Upper lobe of left lung (tissue), 6 donors: ENCODE measurements around the gene VSTM4. TPM values are rescaled to one million over a fixed set of nuclear protein-coding genes. Genes with fewer than 3 reads are reported as not detected.

Source experiments
- ATAC-seq, 2 donors: fragments of 200-7000 bp; cut with Tn5 transposase; one replicate each; pipeline ENCODE4 v1.9.1; 2022; ENCODE audit warnings: mild to moderate bottlenecking in 2 of 2, moderate library complexity in 2 of 2; ENCODE audit not compliant: low FRiP score in 2 of 2
- DNase-seq, 2 donors: peaks; one replicate each; pipeline ENCODE4 v3.0.0-alpha.2; 2019 to 2020
- H3K27ac ChIP-seq, 4 donors: fragments of 200-600 bp; sonication (generic); one replicate each; pipeline ENCODE4 v1.5.1; 2016 to 2019
- H3K27me3 ChIP-seq, 4 donors: fragments of 200-600 bp; sonication (generic); one replicate each; pipeline ENCODE4 v1.5.1; 2017 to 2019
- H3K36me3 ChIP-seq, 4 donors: fragments of 200-600 bp; sonication (generic); one replicate each; pipeline ENCODE4 v1.5.1; 2016 to 2019
- H3K4me1 ChIP-seq, 4 donors: fragments of 200-600 bp; sonication (generic); one replicate each; pipeline ENCODE4 v1.5.1; 2018 to 2019
- H3K4me3 ChIP-seq, 4 donors: fragments of 200-600 bp; sonication (generic); one replicate each; pipeline ENCODE4 v1.5.1; 2017 to 2019; ENCODE audit warnings: mild to moderate bottlenecking in 2 of 4, moderate library complexity in 1 of 4
- H3K9me3 ChIP-seq, 4 donors: fragments of 200-600 bp; sonication (generic); one replicate each; pipeline ENCODE4 v1.5.1; 2018 to 2019
- EP300 ChIP-seq, 4 donors: sonication (generic); formaldehyde crosslinking; IDR thresholded peaks; one replicate each; pipeline ENCODE4 v1.5.1; 2017; ENCODE audit warnings: antibody characterized with exemption in 4 of 4, control low read depth in 2 of 4
- POLR2A ChIP-seq, 4 donors: fragments of 450-650 bp; IDR thresholded peaks; one replicate each; pipeline ENCODE4 v1.5.1; 2016 to 2017; ENCODE audit warnings: antibody characterized with exemption in 4 of 4, mild to moderate bottlenecking in 2 of 4
- POLR2AphosphoS5 ChIP-seq, 2 donors: sonication (generic); formaldehyde crosslinking; IDR thresholded peaks; one replicate each; pipeline ENCODE4 v1.5.1; 2017; ENCODE audit warnings: antibody characterized with exemption in 2 of 2
- WGBS, 2 donors: methylation state at CpG; one replicate each; pipeline ENCODE4 v1.1.5; 2017 to 2018; 5-methylcytosine and 5-hydroxymethylcytosine counted together
- total RNA-seq, 6 donors: library from RNA; depleted of rRNA in 4 of 6; stranded (reverse); fragments of >200 nt in 4 of 6; gene quantifications; one replicate each; pipeline versions ENCODE4 v1.1.0 to v1.2.1, GENCODE V29; 2016 to 2021
- TF ChIP-seq, protein P1 (sequence below), 6 experiments: fragments of 450-650 bp in 4 of 6; fragments of 200-600 bp in 2 of 6; sonication (generic) in 2 of 6; IDR thresholded peaks; one replicate each; pipeline ENCODE4 v1.5.1; 2016 to 2019; ENCODE audit warnings: antibody characterized with exemption in 6 of 6
- donor health status: DM: no; HTN: no; CAD: no; lungs with moderate emphysema.
- donor health status: DM: no; HTN: yes; CAD: no; lungs with severe emphysema.

VSTM4 gene
- total RNA-seq, 6 donors from 2014 or later, result 8.5 to 24.3 (median 13.2) TPM

DNA sequence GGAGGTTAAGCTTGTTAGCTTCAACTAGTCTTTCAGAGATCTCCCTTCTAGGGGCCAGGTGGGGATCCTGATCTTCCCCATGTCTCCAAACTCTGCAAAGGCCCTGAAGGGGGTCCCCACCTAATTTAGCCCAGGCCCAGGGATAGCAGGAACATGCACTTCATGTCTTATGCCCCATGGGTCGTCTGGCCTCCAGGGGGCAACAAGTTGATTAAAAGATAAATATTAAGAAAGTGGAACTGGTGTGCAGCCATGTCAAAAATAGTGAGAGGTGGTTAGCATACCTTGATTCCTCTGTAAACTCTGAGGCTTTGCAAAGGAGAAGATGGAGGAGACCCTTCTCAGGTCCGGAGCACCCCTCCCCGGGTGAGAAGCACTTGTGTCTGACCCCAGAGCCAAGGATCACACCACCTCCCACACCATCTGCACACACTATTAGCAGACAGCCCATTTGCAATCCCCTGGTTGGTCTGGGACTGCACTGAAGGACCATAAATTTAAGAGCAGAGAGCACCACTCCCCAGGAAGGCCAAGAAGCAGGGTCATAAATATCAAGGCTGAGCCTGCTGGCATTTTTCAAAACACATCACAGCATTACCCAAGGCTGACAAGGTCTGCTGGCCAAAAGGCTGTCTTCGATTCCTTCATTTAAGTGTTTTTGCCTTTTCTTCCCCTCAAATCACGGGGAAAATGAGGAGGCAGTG is 131.5 kb downstream of the VSTM4 start:
- Histone ChIP-seq H3K36me3 (no peaks in the 10 kb centered on the region), H3K27me3 (no peaks in the 10 kb centered on the region), H3K4me3 (no peak overlapping the region), H3K9me3 (no peaks in the 10 kb centered on the region), H3K4me1 (peaks cover 0 to 7% (median 0%) of the 10 kb centered on the region in 4 donors), H3K27ac (no peak overlapping the region)
- no peak for TF ChIP-seq POLR2A (IDR thresholded peaks at IDR 0.05)
- TF ChIP-seq EP300 (IDR thresholded peaks at IDR 0.05), result no peak
- no peak for TF ChIP-seq POLR2AphosphoS5 (IDR thresholded peaks at IDR 0.05)
- TF ChIP-seq, protein P1, sequence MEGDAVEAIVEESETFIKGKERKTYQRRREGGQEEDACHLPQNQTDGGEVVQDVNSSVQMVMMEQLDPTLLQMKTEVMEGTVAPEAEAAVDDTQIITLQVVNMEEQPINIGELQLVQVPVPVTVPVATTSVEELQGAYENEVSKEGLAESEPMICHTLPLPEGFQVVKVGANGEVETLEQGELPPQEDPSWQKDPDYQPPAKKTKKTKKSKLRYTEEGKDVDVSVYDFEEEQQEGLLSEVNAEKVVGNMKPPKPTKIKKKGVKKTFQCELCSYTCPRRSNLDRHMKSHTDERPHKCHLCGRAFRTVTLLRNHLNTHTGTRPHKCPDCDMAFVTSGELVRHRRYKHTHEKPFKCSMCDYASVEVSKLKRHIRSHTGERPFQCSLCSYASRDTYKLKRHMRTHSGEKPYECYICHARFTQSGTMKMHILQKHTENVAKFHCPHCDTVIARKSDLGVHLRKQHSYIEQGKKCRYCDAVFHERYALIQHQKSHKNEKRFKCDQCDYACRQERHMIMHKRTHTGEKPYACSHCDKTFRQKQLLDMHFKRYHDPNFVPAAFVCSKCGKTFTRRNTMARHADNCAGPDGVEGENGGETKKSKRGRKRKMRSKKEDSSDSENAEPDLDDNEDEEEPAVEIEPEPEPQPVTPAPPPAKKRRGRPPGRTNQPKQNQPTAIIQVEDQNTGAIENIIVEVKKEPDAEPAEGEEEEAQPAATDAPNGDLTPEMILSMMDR (IDR thresholded peaks at IDR 0.05), result no peak
- ATAC-seq (no peak), DNase-seq (no peak)
- WGBS, 2 donors, result 70 to 82% methylated on average over 3 to 5 of the region's 5 CpGs

DNA sequence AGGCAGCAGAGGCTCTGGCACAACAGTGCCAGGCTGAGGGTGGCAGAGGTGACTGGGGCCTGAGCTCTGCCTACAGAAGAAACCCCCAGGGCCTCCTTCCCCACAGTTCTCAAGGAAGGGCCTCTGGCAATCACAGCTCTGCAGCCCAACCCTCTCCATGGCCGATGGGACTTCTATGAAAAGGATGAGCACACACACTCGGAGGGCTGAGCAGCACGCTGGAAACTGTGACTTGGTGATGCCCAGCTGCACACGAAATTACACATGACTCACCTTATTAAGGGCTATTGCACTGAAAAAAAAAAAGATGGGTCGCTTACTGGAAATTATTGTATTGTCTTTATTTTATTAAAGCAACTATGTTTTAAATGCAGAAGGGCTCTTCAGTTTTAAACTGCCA is 132.7 kb downstream of the VSTM4 start:
- DNase-seq, result no peak
- ATAC-seq, result no peak
- WGBS, 2 donors, result 71 to 74% methylated on average over 5 of the region's 5 CpGs

DNA sequence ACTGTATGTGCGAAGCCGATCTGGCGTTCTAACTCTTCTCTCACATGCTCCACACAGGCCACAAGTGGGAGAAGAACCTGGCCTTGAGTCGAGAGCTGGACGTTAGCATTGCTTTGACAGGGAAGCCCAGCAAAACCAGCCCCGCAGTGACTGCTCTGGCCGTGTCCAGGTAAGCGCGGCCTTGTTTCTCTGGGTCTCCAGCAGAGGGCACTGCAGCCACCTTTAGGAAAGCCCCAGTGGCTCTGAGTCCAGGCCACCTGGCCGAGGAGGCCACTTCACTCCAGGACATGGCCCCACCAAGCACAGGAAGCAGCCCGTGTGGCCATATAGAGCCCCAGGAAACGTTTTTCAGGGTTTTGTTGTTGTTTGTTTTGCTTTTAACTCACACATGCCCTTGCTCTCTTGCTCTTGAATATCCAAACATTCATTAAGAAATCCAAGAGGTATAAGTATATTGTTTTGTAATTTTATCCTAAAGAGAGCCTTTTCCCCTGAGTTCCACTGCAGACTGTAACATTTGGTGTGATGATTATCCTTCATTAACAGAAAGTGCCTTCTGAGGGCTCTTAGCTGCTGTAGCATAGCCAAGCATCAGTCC is 133.9 kb downstream of the VSTM4 start:
- no peaks in the 10 kb centered on the region for H3K36me3 ChIP-seq
- DNase-seq (peak in 1 of 2 donors; percentile 77), ATAC-seq (peak; percentile 75 to 77)
- TF ChIP-seq, protein P1 (IDR thresholded peaks at IDR 0.05), result peak; percentile 70 to 81 (median 78)
- TF ChIP-seq EP300 (IDR thresholded peaks at IDR 0.05), result no peak
- no peaks in the 10 kb centered on the region for H3K27me3 ChIP-seq
- H3K4me3 ChIP-seq, result no peak overlapping the region
- H3K4me1 ChIP-seq, result peaks cover 0 to 7% (median 0%) of the 10 kb centered on the region in 4 donors
- H3K27ac ChIP-seq, result no peak overlapping the region
- WGBS, 2 donors, result 32 to 35% methylated on average over 10 to 12 of the region's 12 CpGs
- H3K9me3 ChIP-seq, result no peaks in the 10 kb centered on the region

More for the DNA sequence above, 132.7 kb downstream of the VSTM4 start:
- TF ChIP-seq POLR2AphosphoS5 (IDR thresholded peaks at IDR 0.05) (no peak), POLR2A (IDR thresholded peaks at IDR 0.05) (no peak), EP300 (IDR thresholded peaks at IDR 0.05) (no peak)
- TF ChIP-seq, protein P1 (IDR thresholded peaks at IDR 0.05), result no peak
- Histone ChIP-seq H3K27ac (no peak overlapping the region), H3K27me3 (no peaks in the 10 kb centered on the region), H3K4me3 (no peak overlapping the region), H3K36me3 (no peaks in the 10 kb centered on the region), H3K4me1 (peaks cover 0 to 7% (median 0%) of the 10 kb centered on the region in 4 donors), H3K9me3 (no peaks in the 10 kb centered on the region)

DNA sequence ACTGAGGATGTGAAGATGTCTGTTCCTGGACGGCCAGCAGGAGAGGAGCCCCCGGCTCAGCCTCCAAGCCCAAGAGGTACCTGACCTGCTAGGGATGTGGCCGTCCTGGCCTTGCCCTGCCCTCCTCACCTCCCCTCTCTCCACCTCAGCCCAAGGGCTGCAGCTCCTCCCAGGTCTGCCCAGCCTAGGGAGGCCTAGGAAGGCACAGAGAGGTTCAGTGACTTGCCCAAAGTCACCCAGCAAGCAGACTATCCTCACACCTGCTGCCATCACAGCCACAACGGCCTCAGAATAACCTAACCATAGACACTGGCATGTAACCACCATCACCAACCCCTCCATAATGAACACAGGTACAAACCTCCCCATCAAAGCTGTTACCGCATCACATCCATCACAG is 137.0 kb downstream of the VSTM4 start:
- WGBS, 2 donors, result 76 to 91% methylated on average over 5 of the region's 5 CpGs
- H3K9me3 ChIP-seq, result no peaks in the 10 kb centered on the region
- H3K4me3 ChIP-seq, result no peak overlapping the region
- DNase-seq, result no peak
- no peak overlapping the region for H3K27ac ChIP-seq
- no peak for ATAC-seq
- no peaks in the 10 kb centered on the region for H3K27me3 ChIP-seq
- TF ChIP-seq EP300 (IDR thresholded peaks at IDR 0.05) (no peak), POLR2AphosphoS5 (IDR thresholded peaks at IDR 0.05) (no peak), POLR2A (IDR thresholded peaks at IDR 0.05) (no peak)
- TF ChIP-seq, protein P1 (IDR thresholded peaks at IDR 0.05), result no peak
- no peaks in the 10 kb centered on the region for H3K36me3 ChIP-seq
- peaks cover 0 to 7% (median 0%) of the 10 kb centered on the region in 4 donors for H3K4me1 ChIP-seq
